ENCODE data around the gene RIN1. TPM values are rescaled to one million over a fixed set of nuclear protein-coding genes. Genes with fewer than 3 reads are reported as not detected.

RIN1 gene
- total RNA-seq, 1 experiment from 2014 or later = 5.4 TPM

DNA sequence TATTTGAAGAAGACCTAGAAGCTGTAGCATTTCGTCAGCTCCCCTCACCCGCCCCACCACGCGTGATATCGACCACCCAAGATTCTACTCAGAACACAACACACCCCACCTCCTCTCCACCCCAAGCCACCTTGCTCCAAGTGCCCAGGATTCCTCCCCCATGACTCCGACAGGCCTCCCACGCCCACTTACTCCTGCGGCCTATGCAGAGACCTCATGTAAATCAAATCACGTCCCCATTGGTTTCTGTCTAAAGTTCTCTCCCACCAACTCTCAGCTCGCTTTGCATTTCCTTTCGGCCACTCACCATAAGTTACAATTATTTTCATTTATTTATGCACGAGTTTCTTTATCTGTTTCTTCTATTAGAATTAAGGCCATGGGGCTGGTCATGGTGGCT, 33.6 kb downstream of the RIN1 start:
- no peak overlapping the region for H2BK120ac ChIP-seq (ENCODE audit: low read depth, low read length, poor library complexity, severe bottlenecking)
- no peak overlapping the region for H3K14ac ChIP-seq (ENCODE audit: insufficient read depth, low read length)
- no peak overlapping the region for H3K18ac ChIP-seq (ENCODE audit: insufficient read length, low read depth, low read length)
- H2BK5ac ChIP-seq (ENCODE audit: insufficient read length, low read length) = no peak overlapping the region
- no peaks in the 10 kb centered on the region for H3K79me1 ChIP-seq (ENCODE audit: insufficient read depth, low read depth, low read length, poor library complexity, severe bottlenecking)
- H2AFZ ChIP-seq (ENCODE audit: low read length) = no peak overlapping the region
- H3K27me3 ChIP-seq (ENCODE audit: insufficient read depth, low read length) = no peaks in the 10 kb centered on the region
- no peak overlapping the region for H4K8ac ChIP-seq (replicated peaks; ENCODE audit: insufficient read length, low read depth, low read length)
- no peak overlapping the region for H4K5ac ChIP-seq (ENCODE audit: insufficient read length, low read depth, low read length)
- no peaks in the 10 kb centered on the region for H4K20me1 ChIP-seq (ENCODE audit: control insufficient read depth, insufficient read depth, insufficient read length)
- no peak overlapping the region for H3K4ac ChIP-seq (ENCODE audit: low read depth, low read length)
- no peak overlapping the region for H4K91ac ChIP-seq (ENCODE audit: insufficient read length, low read depth, low read length)
- H2BK15ac ChIP-seq (ENCODE audit: low read depth, low read length) = no peak overlapping the region
- no peak overlapping the region for H3K9ac ChIP-seq (ENCODE audit: extremely low read depth, insufficient read length, low read length)
- no CpG with 5 or more reads among the region's 12 CpGs for WGBS (ENCODE audit: extremely low coverage, insufficient read length, low lambda C conversion rate)
- Mint-ChIP-seq H3K27ac (no peak overlapping the region; a peak in 2 of 7 replicates), H3K9me3 (no peaks in the 10 kb centered on the region), H3K27me3 (ENCODE audit: low read depth) (peaks cover 7% of the 10 kb centered on the region), H3K36me3 (ENCODE audit: insufficient read depth in 1 of 3, low read depth in 3 of 3) (no peaks in the 10 kb centered on the region), H3K4me1 (peaks cover 7 to 9% of the 10 kb centered on the region in 2 experiments), H3K4me3 (no peak overlapping the region)
- no peak overlapping the region for H3K56ac ChIP-seq (ENCODE audit: insufficient read length, low read depth, low read length)
- TF ChIP-seq, protein P1, sequence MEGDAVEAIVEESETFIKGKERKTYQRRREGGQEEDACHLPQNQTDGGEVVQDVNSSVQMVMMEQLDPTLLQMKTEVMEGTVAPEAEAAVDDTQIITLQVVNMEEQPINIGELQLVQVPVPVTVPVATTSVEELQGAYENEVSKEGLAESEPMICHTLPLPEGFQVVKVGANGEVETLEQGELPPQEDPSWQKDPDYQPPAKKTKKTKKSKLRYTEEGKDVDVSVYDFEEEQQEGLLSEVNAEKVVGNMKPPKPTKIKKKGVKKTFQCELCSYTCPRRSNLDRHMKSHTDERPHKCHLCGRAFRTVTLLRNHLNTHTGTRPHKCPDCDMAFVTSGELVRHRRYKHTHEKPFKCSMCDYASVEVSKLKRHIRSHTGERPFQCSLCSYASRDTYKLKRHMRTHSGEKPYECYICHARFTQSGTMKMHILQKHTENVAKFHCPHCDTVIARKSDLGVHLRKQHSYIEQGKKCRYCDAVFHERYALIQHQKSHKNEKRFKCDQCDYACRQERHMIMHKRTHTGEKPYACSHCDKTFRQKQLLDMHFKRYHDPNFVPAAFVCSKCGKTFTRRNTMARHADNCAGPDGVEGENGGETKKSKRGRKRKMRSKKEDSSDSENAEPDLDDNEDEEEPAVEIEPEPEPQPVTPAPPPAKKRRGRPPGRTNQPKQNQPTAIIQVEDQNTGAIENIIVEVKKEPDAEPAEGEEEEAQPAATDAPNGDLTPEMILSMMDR (conservative IDR thresholded peaks at IDR 0.05) = no peak
- no peak overlapping the region for H3K4me2 ChIP-seq (ENCODE audit: insufficient read depth, insufficient read length, low read length)
- no peak overlapping the region for H3K23ac ChIP-seq (ENCODE audit: insufficient read length, low read depth, low read length)
- no peak overlapping the region for H2BK20ac ChIP-seq (ENCODE audit: low read depth, low read length, poor library complexity, severe bottlenecking)
- no peak overlapping the region for H3K27ac ChIP-seq (ENCODE audit: insufficient read length, low read depth, low read length)
- H3K23me2 ChIP-seq (ENCODE audit: insufficient read length, low read depth, low read length, poor library complexity, severe bottlenecking) = no peaks in the 10 kb centered on the region
- H3K4me1 ChIP-seq (ENCODE audit: insufficient read depth, low read length) = no peaks in the 10 kb centered on the region; the same call in 1 of the 2 replicates
- H2BK12ac ChIP-seq (ENCODE audit: insufficient read length, low read depth, low read length) = no peak overlapping the region
- no peaks in the 10 kb centered on the region for H3K79me2 ChIP-seq (ENCODE audit: insufficient read depth, low read length)
- no peak overlapping the region for H3T11ph ChIP-seq (ENCODE audit: low read length)
- no peak overlapping the region for H2AK5ac ChIP-seq (ENCODE audit: insufficient read length, low read length)
- no peaks in the 10 kb centered on the region for H3K9me3 ChIP-seq (ENCODE audit: control insufficient read depth, low read depth, low read length)
- no peak for DNase-seq

All from H9 (cell line).